NOMO-1 treated with DMSO at 0.1 percent for 48 hours (cell line): ENCODE measurements around the gene EDARADD.
A peak's percentile ranks its signal among the peaks of the same experiment; 100 is the strongest.

ENCODE experiments used
- DNase-seq: peaks from one replicate; lab custom pipeline; 2025; ENCODE audit not compliant: unreplicated experiment; lab: John Stamatoyannopoulos, UW

The EDARADD gene

DNA sequence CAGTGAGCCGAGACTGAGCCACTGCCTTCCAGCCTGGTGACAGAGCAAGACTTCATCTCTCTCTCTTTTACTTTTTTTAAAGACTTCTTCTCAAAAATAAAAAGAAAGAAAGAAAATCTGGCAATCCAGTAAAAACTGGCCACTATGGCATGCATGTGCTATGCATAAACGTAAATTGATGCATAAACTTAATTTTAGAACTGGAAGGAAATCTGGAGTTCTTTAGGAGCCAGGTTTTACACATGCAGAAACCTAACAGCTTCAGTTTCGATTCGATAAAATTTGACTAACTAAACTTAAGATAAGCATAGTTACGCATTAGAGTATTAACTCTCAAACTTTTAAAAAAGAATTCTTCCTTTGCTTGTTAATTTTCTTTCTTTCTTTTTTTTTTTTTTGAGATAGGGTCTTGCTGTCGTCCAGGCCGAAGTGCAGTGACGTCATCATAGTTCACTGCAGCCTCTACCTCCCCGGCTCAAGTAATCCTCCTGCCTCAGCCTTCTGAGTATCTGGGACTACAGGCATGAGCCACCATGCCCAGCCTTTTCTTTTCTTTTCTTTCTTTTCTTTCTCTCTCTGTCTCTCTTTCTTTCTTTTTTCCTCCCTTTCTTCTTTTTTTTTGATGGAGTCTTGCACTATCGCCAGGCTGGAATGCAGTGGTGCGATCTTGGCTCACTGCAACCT, 117.8 kb downstream of the EDARADD start:
- DNase-seq = no peak

DNA sequence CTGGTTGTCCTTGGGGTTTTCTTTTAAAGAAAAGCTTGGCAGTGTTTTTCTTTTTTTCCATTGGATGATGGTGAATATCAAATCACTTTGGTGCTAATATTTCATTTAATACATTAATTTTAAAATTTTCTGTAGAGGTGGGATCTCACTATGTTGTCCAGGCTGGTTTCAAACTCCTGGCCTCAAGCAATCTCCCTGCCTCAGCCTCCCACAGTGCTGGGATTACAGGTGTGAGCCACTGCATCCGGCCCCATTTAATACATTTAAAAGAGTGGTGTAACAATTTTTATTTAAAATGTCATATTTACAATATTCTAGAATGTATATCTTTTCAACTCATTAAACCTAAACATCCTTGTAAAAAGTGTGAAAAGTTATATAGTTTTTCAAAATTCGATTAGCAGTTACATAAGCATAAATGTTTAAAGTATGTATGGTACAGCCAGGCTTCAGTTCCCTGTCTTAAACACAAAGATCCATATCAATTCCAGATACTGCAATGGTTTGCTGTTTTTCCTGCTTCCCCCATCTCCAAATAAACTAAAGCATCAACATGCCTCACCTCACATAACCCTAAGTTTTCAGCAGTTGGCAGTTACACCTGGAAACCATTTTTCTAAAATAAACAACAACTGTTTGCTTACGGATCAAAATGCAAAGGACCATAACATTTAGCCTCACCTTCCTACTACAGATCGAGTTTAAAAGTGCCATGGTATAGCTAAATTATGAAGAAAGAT, 120.8 kb downstream of the EDARADD start:
- DNase-seq = no peak

DNA sequence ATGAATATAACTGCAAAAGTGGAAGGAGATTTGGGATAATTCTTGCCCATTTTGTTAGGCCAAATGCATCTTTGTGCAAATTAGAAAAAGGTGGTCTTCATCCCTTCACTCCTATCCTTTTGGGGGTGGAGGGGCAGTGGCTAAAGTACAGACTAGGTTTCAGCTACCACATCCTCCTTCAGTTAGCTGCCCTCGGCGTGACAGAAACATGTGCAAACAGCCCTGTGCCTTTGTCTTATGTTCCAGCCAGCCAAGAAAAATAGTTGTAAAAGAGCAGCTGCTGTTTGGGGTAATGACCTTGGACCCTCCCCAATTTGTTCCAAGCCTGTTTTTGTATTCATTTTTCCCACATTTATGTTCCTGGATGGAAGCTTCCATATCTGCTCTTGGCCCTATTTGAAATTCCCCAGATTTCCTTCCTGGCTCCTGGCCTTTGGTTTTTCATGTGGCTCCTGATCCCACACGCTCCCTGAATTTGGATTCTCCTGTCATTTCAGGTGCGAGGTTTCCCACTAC, 121.4 kb downstream of the EDARADD start:
- DNase-seq = no peak

DNA sequence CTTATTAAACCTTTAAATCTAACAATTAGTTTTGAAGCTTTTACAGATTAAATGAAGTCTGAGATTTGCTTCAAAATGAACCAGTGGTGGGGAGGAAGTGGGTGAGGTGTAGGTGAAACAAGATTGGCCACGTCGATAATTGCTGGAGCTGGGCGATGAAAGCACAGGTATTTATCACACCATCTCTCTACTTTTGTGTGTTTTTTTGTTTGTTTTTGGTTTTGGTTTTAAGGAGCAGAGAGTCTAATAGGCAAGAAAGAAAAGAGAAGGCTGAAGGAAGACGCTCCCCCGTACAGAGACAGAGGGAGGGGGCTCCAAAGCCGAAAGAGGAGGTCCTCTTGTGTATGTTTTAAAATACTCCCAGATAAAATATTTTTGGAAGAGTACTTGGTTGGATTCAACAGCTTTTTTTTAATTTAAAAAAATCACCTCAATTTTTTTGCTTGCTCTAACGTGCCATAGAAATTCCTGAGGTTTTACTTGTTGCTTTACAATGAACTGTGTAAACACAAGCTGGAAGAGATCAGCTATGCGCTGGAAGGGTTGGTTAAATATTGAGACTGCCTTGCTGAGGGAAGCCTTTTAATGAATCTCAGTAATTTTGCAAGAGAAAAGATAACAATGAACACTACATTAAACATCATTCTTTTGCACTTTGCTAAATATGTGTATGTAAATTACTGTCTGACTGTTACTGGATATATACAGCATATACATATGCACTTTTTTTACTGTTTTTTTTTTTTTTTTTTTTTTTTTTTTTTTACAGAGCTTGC, 123.0 kb downstream of the EDARADD start:
- no peak for DNase-seq

DNA sequence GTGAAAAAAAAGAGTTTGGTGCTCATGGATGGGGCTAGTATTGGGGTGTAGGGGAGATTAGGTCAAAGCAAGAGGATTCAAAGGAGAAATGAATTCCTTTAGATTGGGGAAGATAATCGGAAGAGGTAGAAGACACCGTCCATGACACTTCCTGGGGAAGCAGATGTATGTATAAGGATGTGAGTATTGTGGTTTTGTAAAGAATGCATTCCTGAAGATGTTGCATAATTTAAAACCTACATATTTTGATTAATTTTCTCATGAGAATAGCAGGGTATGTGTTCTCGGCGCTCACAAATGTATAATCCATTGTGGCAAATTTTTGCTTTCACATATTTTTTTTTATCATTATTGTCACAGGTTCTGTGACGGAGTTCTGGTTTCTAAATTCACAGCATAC, 124.2 kb downstream of the EDARADD start:
- peak; percentile 42 for DNase-seq

DNA sequence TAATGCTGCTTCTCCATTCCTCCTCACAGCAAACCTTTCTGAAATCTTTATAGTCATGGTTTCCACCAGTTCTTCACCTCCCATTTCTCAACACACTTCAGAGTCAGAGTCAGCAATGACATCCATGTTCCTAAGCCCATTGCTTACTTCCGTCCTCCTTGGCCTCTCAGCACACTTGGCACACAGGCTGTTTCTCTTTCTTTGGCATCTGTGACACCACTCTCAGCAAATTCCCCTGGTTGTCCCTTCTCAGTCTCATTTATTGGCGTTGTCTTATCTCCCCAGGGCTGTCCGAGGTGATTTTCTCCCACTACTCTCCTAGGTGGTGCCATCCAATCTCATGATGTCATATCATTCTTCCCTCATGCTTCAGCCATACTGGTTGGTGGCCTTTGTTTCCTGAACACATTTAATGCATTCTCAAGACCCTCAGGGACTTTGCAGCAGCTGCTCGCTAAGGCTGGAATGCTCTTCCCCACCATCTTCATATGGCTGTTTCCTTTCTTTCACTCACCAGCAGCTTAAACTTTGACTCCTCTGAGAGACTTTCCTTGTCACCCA, 126.4 kb downstream of the EDARADD start:
- no peak for DNase-seq

DNA sequence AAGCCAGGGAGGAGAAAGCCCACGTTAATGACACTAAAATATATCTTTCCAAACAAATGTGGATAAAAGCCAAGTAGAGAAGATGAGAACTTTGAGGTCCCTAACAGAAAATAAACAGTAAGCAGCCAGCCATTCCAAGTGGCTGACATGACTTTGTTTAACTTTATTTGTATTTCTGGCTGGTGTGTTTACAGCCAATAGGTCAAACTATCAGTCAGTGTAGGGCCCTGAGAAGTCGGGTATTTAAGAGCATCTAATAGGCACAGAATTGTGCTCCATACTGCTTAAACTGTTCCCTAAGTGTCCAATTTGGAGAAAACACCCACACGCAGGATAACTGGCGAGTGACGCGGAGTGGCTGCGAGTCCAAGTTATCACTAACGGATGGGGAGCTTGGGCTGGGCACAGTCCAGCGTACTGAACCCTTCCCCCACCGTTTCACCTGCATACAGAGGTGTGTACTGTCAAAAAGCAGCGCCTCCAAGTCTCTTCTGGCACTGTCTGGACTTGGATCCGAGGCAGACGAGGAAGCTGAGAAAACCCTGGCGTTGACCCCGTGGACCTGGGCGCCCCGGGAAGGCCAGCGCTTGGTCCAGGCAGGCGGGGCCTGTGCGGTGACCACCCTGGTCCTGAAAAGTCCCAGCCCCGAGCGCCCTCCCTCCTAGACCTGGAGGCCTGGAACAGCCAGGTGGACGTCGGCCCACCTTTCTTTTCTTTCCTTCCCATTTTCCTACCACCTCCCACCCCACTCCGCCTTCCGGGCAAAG, 129.0 kb downstream of the EDARADD start:
- DNase-seq = no peak

DNA sequence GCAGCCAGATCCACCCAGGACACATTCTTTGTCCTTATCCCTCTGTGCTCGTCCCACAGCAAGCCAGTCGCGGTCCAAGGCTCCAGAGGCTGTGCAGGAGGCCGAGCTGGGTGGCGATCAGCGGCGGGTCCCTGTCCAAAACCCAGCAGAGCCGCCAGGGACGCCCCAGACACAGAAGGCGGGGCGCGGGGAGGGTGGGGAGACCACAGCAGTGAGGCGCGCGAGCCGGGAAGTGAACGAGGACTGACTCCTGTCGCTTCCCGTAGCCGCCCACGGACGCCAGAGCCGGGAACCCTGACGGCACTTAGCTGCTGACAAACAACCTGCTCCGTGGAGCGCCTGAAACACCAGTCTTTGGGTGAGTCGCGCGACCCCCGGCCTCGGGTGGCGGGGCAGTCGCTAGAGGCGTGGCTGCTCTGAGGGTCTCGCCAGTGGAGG, 129.6 kb downstream of the EDARADD start, which contains the start of gene LGALS8:
Gene LGALS8 (plus strand): TSS at position 279 of the 438 bp plus-strand sequence. CDS start 2,089 bp downstream, outside the sequence.
- peak; percentile 74 for DNase-seq

DNA sequence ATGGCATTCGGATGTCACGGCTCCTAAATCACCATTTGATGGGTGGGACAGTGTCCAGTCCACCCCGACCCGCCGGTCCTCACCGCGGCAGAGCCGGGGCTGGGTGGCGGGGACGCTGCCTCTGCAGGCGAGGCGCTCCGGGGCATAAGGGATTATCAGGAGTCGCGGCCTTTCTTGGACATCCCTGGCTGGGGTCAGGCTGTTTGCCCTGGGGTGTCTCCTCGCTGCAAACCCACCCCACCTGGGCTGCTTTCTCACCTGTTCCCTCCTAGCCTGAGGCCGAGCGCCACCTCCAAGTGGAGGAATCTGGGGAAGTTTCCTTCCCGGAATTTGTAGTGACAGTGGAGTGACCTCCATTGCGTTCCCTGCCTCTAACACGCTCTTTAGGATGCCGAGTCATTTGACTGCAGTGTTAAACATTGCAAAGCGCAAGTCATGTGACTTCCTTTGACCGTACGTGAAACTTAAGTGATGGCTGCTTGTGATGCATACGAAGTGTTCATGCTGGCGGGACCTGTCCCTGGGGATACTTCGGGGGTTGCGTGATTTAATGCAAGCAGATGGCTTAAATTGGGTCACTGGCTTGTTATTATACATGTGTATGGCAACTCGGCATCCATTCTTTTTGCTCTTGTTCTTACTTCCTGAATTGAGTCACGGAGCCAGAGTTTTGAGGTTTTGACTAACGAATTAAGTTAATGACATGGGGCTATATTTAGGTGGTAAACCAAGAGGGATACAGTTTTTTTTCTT, 130.2 kb downstream of the EDARADD start:
- DNase-seq = peak; percentile 88

DNA sequence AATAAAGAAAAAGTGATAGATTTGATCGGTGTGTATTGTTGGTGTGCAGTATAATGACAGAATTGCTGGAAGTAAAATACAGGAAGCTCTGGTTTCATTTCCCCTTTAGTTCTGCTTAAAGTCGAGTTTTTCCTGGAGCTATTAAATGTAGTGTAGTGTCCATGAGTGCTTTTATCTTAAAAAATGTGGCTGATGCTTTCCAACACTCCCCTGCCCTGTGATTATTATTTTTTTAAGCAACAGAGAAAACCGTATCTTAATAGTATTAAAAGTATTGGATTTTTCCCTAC, 130.8 kb downstream of the EDARADD start:
- DNase-seq = peak; percentile 87

DNA sequence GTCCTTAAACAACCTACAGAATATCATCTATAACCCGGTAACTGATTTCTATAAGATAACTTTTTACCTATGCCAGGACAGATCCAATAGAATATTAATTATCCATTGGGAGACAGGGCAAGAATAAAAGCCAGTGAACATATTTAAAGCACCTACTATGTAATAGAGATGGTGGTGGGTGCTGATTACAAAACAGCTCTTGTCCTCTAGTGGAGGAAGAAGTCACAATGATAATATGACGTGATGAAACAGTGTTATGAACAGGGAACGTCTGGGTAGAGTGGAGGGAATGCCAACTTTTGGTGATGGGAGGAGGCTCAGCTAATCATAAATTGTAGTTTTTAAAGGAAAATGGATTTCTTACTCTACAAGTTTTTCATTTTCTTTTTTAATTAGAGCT, 132.0 kb downstream of the EDARADD start:
- no peak for DNase-seq

DNA sequence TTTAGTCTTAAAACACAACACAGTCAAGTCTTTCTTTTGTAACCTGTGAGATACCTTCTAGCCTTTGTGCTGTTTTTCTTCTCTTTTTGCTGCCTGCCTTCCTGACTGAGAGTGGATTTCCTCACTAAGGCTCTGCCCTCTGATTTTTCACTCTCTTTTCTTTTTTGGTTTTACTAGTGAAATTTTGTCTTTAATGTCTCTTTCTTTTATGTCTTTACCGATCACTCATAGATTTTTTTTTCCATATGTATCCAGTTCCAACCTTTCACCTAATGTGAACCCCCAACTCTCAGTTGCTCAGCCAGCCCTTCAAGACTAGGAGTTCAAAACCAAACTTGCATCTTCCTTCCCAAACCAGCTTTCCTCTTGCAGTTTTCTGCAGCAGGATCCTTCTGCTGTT, 136.2 kb downstream of the EDARADD start:
- DNase-seq = no peak

DNA sequence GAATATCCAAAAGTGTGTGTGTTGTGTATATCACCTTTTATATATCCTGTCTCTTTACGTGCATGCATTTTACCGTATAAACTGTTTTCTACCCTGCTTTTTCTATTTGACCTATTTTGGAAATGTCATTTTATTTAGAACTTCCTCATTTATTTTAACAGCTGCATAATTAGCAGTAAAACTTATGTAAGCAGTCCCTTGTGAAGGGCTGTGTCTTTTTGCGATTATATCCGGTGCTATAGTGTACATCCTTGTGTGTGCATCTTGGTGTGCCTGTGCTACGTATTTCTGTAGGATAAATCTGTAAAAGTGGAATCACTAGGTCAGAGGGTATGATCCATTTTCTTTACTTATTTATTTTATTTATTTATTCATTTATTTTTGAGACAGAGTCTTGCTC, 136.9 kb downstream of the EDARADD start:
- DNase-seq = peak; percentile 57

DNA sequence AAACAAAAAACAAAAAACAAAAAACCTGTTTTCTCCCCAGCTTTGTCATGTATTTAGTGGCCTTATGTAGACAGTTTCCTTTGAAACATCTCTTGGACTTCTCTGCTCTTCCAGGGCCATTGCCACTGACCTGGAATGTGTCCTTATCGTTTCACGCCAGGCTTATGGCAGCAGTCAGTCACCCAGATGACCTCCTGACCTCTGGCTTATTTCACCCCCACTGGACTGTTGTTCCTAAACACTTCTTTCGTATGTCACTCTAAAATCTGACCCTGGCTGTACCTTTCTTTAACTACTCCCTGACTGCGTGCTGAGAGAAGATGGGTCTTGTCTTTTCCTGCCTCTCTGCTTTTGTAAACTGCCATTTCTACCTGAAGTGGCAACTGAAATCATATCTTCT, 138.8 kb downstream of the EDARADD start:
- DNase-seq = no peak

DNA sequence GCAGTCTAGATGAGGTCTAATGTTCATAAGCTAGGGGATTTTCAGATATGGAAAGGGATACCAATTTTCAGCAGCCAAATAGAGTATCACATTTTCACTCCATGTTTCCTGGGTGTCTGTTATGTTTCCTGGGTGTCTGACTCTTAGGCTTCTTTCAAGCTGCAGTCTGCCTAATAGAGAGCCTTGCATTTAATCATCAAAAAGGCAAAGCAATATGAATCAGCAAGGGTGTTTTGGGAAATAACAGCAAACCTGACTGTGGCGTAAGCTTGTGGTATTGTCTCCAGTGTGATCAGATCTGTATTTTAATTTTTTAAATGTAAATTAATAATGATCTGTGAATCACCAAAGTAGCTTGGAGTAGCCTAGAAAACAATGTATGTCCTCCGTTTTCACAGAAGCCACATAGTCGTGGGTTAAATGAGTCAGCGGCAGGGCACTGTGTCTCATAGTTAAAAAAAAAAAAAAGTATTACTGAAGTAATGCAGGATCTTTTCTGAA, 140.1 kb downstream of the EDARADD start:
- DNase-seq = no peak
